ENCODE data around the gene RRP8.

Gene RRP8

GRCh38 chr11:6563121-6563619 lies 40.2 kb downstream of the RRP8 start:
- no peak overlapping the region for H3K4me3 ChIP-seq (ENCODE audit: low read depth, low read length)
- TF ChIP-seq CTCF (IDR thresholded peaks at IDR 0.05; ENCODE audit: low read depth, low read length, missing control alignments), result no peak
- DNase-seq (ENCODE audit: low read depth), result no peak

GRCh38 chr11:6561288-6561687 lies 42.1 kb downstream of the RRP8 start:
- TF ChIP-seq CTCF (IDR thresholded peaks at IDR 0.05; ENCODE audit: low read depth, low read length, missing control alignments), result no peak
- no peak for DNase-seq (ENCODE audit: low read depth)
- no peak overlapping the region for H3K4me3 ChIP-seq (ENCODE audit: low read depth, low read length)

- DNase-seq (ENCODE audit: low read depth), result no peak
- no peak for TF ChIP-seq CTCF (IDR thresholded peaks at IDR 0.05; ENCODE audit: low read depth, low read length, missing control alignments)
Measured at GRCh38 chr11:6559369-6559768, 44.0 kb downstream of the RRP8 start.

GRCh38 chr11:6557761-6558674 lies 45.4 kb downstream of the RRP8 start:
- H3K4me3 ChIP-seq (ENCODE audit: low read depth, low read length), result no peak overlapping the region
- no peak for TF ChIP-seq CTCF (IDR thresholded peaks at IDR 0.05; ENCODE audit: low read depth, low read length, missing control alignments)
- no peak for DNase-seq (ENCODE audit: low read depth)

More at GRCh38 chr11:6559369-6559768, 44.0 kb downstream of the RRP8 start:
- H3K4me3 ChIP-seq (ENCODE audit: low read depth, low read length), result no peak overlapping the region

- H3K4me3 ChIP-seq (ENCODE audit: low read depth, low read length), result no peak overlapping the region
- no peak for TF ChIP-seq CTCF (IDR thresholded peaks at IDR 0.05; ENCODE audit: low read depth, low read length, missing control alignments)
- DNase-seq (ENCODE audit: low read depth), result no peak
Measured at GRCh38 chr11:6557063-6557462, 46.4 kb downstream of the RRP8 start.

- TF ChIP-seq CTCF (IDR thresholded peaks at IDR 0.05; ENCODE audit: low read depth, low read length, missing control alignments), result no peak
- H3K4me3 ChIP-seq (ENCODE audit: low read depth, low read length), result no peak overlapping the region
- no peak for DNase-seq (ENCODE audit: low read depth)
Measured at GRCh38 chr11:6556139-6556949, 47.1 kb downstream of the RRP8 start.

All from GM12864 (cell line).